Dedifferentiated amniotic fluid mesenchymal stem cell (primary cell): Measurements from ENCODE around the gene IL13RA2.
A peak's percentile ranks its signal among the peaks of the same experiment; 100 is the strongest.

Source experiments
- DNase-seq: peaks from one replicate; pipeline ENCODE4 v3.0.0-alpha.2; 2016; ENCODE audit errors: extremely low spot score

Gene IL13RA2

DNA sequence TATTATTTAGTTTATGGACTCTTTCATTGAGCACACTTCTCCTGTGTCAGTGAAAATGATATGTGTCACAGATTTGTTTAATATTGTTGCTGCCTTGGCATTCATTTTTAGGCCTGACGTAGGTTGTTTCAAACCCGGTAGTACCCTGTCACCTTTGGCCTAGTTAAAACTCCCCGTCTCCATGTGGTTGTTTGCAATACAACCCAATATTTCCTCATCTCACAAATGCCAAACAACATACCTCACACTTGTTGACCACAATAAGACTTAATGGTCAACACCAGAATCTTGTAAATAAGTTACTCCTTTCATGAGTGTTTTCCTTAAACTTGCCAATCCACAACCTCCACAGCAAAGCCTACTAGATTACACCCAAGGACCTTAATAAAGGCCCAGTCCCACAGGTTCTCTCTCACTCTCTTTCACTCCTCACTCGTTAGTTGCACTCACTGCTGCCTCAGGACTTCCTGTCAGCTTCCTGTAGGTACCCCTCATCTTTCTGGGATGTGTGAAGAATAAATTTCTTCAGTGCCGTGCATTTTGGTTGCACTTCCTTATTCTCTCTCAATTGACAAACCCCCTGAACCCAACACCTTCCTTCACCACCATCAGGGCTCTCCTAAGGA is 31.3 kb downstream of the IL13RA2 start:
- DNase-seq = no peak

GRCh38 chrX:114976292-114976691 is 41.1 kb downstream of the IL13RA2 start:
- peak; percentile 15 for DNase-seq

DNA sequence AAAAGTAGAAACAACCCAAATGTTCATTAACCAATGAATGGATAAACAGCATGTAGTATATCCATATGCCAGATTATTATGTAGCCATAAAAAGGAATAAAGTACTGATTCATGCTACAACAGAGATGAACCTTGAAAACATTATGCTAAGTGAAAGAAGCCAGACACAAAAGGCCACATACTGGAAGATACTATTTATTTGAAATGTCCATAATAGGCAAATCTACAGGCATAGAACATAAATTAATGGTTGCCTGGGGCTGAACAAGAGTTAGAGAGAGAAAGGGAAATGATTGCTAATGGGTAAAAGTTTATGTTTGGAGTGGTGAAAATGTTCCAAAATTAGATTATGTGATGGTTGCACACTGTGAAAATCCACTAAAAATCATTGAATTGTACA is 44.4 kb downstream of the IL13RA2 start:
- no peak for DNase-seq

- no peak for DNase-seq
Observed at GRCh38 chrX:114970806-114971205, 46.6 kb downstream of the IL13RA2 start.

- no peak for DNase-seq
Observed at GRCh38 chrX:114964374-114964773, 53.0 kb downstream of the IL13RA2 start.

- no peak for DNase-seq
Observed at GRCh38 chrX:114962209-114962608, 55.2 kb downstream of the IL13RA2 start.

GRCh38 chrX:114959729-114960128 is 57.7 kb downstream of the IL13RA2 start:
- DNase-seq = peak; percentile 18
